K562 (cell line): ENCODE results near the gene ERAP2. TPM values are rescaled to one million over a fixed set of nuclear protein-coding genes. Genes with fewer than 3 reads are reported as not detected.

ENCODE experiments used
- ATAC-seq: fragments of 200-7000 bp; cut with Tn5 transposase; 3 replicates; pipeline ENCODE4 v1.9.1; 2020; ENCODE audit warnings: moderate library complexity
- BruUV-seq: library from RNA; stranded (reverse); fragments of 400-500 nt; replicated peaks from 2 replicates; lab custom pipeline; 2021; lab: Mats Ljungman, UMichigan
- CTCF ChIA-PET: fragments of 300-600 bp; formaldehyde crosslinking; extraction: SDS; loops from one replicate; lab custom pipeline; 2021; ENCODE audit warnings: low intra/inter-chr PET ratio; lab: Yijun Ruan, JAX
- POLR2A ChIA-PET: fragments of 300-600, 350-650 bp; sonication (Branson Sonifier 250); formaldehyde crosslinking; extraction: SDS; loops from one replicate; lab custom pipeline; 2021; ENCODE audit warnings: antibody characterized with exemption, inconsistent platforms; lab: Yijun Ruan, JAX
- DNase-seq, 4 experiments: peaks; one replicate each; pipeline versions ENCODE4 v3.0.0 to v3.0.0-alpha.2; 2011 to 2018; ENCODE audit warnings: low spot score in 3 of 4, mixed read lengths in 3 of 4; ENCODE audit errors: extremely low read depth in 1 of 4
- FAIRE-seq: peaks from 2 replicates; lab custom pipeline; 2011; peaks lifted over from hg19 to GRCh38; lab: Jason Lieb, UNC
- H2AFZ ChIP-seq: 2 replicates; pipeline ENCODE4 v1.6.0; 2011; ENCODE audit warnings: low read depth, low read length, control low read depth, inconsistent platforms
- H3K27ac ChIP-seq: fragments of 200-600 bp; 3 replicates; pipeline ENCODE4 v1.8.0; 2011; ENCODE audit warnings: low read depth, mild to moderate bottlenecking, control low read depth, inconsistent platforms, low read length, moderate library complexity, mixed read lengths; ENCODE audit errors: extremely low read depth
- H3K27me3 ChIP-seq, 2 experiments: fragments of 300-600 bp in 1 of 2; 2 replicates in 1 of 2; 3 replicates in 1 of 2; pipeline versions ENCODE4 v1.6.0 to v1.8.0; 2011; ENCODE audit warnings: inconsistent platforms in 2 of 2, low read length in 2 of 2, mild to moderate bottlenecking in 1 of 2, mixed read lengths in 1 of 2, moderate library complexity in 1 of 2; ENCODE audit not compliant: control insufficient read depth in 2 of 2, insufficient read depth in 2 of 2
- H3K36me3 ChIP-seq: fragments of 300-600 bp; 3 replicates; pipeline ENCODE4 v1.8.0; 2011; ENCODE audit warnings: mild to moderate bottlenecking, low read length, inconsistent platforms; ENCODE audit not compliant: control insufficient read depth, insufficient read depth
- H3K4me1 ChIP-seq, 2 experiments: fragments of 200-600 bp in 1 of 2; replicated peaks in 1 of 2; 2 replicates in 1 of 2; 3 replicates in 1 of 2; pipeline versions ENCODE4 v1.5.1 to v1.8.0; 2011; ENCODE audit warnings: inconsistent platforms in 2 of 2, low read length in 2 of 2, mild to moderate bottlenecking in 1 of 2, mixed read lengths in 1 of 2, moderate library complexity in 1 of 2; ENCODE audit not compliant: control insufficient read depth in 2 of 2, insufficient read depth in 2 of 2
- H3K4me2 ChIP-seq: 2 replicates; pipeline ENCODE4 v1.6.1; 2011; ENCODE audit warnings: low read length, control low read depth, inconsistent platforms, mixed read lengths; ENCODE audit not compliant: insufficient read depth
- H3K4me3 ChIP-seq: fragments of 200-600 bp; sonication (generic), shearing (Covaris generic); 2 replicates; pipeline ENCODE4 v1.5.1; 2016; ENCODE audit warnings: control low read depth, inconsistent platforms
- H3K79me2 ChIP-seq: fragments of 200-600 bp; 3 replicates; pipeline ENCODE4 v1.8.0; 2011; ENCODE audit warnings: low read length, inconsistent platforms; ENCODE audit not compliant: control insufficient read depth, insufficient read depth
- H3K9ac ChIP-seq, 2 experiments: 2 replicates each; pipeline versions ENCODE4 v1.6.0 to v1.6.1; 2011; ENCODE audit warnings: low read depth in 2 of 2, low read length in 2 of 2, control low read depth in 1 of 2, inconsistent platforms in 1 of 2, mild to moderate bottlenecking in 1 of 2, mixed read lengths in 1 of 2; ENCODE audit not compliant: insufficient read depth in 1 of 2
- H3K9me1 ChIP-seq: one replicate; pipeline ENCODE4 v1.6.0; 2011; ENCODE audit warnings: inconsistent platforms, mild to moderate bottlenecking, low read length, moderate library complexity; ENCODE audit not compliant: control insufficient read depth, insufficient read depth
- H3K9me3 ChIP-seq: replicated peaks from 2 replicates; pipeline ENCODE4 v1.5.1; 2011; ENCODE audit warnings: low read depth, low read length, inconsistent platforms; ENCODE audit not compliant: control insufficient read depth, insufficient read depth
- H4K20me1 ChIP-seq: replicated peaks from 2 replicates; pipeline ENCODE4 v1.6.1; 2011; ENCODE audit warnings: low read length, inconsistent platforms, mixed read lengths; ENCODE audit not compliant: control insufficient read depth, insufficient read depth
- ELF4 ChIP-seq: fragments of 450-650 bp; formaldehyde crosslinking; IDR thresholded peaks from 2 replicates; pipeline ENCODE4 v1.4.0; 2022; ENCODE audit warnings: missing genetic modification characterization
- ETV5 ChIP-seq: sonication (generic); formaldehyde crosslinking; IDR thresholded peaks from 2 replicates; pipeline ENCODE4 v1.4.0; 2020; ENCODE audit warnings: low read depth, mild to moderate bottlenecking, missing genetic modification reagents
- FOXK1 ChIP-seq: sonication (generic); formaldehyde crosslinking; IDR thresholded peaks from 2 replicates; pipeline ENCODE4 v1.8.0; 2022; ENCODE audit warnings: missing genetic modification reagents, mild to moderate bottlenecking, borderline replicate concordance
- KAT8 ChIP-seq: fragments of 450-650 bp; IDR thresholded peaks from 2 replicates; pipeline ENCODE4 v1.6.1; 2016; ENCODE audit warnings: low read depth, mild to moderate bottlenecking
- MCM5 ChIP-seq: fragments of 450-650 bp; IDR thresholded peaks from 2 replicates; pipeline ENCODE4 v1.6.1; 2016; ENCODE audit warnings: low read depth
- MYNN ChIP-seq, 2 experiments: sonication (generic); formaldehyde crosslinking in 1 of 2; IDR thresholded peaks; 2 replicates each; pipeline versions ENCODE4 v1.5.0 to v1.6.1; 2016 to 2020; ENCODE audit warnings: antibody characterized with exemption in 1 of 2, missing genetic modification reagents in 1 of 2
- NELFE ChIP-seq: IDR thresholded peaks from 2 replicates; pipeline ENCODE4 v1.6.1; 2011; ENCODE audit warnings: mild to moderate bottlenecking; ENCODE audit not compliant: insufficient read depth, insufficient read length
- NFE2 ChIP-seq: IDR thresholded peaks from 2 replicates; pipeline ENCODE4 v1.6.1; 2014; ENCODE audit warnings: antibody characterized with exemption, low read depth
- NFIX ChIP-seq: fragments of 250-450 bp; sonication (Bioruptor Pico); IDR thresholded peaks from 2 replicates; pipeline ENCODE4 v1.4.0; 2020; ENCODE audit warnings: low read depth, mild to moderate bottlenecking, moderate library complexity
- NRF1 ChIP-seq, 2 experiments: fragments of 450-650 bp; IDR thresholded peaks in 1 of 2; conservative IDR thresholded peaks in 1 of 2; 2 replicates each; pipeline ENCODE4 v1.6.1; 2014; ENCODE audit warnings: mild to moderate bottlenecking in 2 of 2
- POLR3G ChIP-seq: IDR thresholded peaks from 2 replicates; pipeline ENCODE4 v1.6.1; 2011; ENCODE audit not compliant: insufficient read length, insufficient replicate concordance; ENCODE audit errors: extremely low read depth
- SMARCC2 ChIP-seq: fragments of 450-650 bp; IDR thresholded peaks from 2 replicates; pipeline ENCODE4 v1.6.1; 2017; ENCODE audit warnings: antibody characterized with exemption, moderate library complexity, mild to moderate bottlenecking, low read depth
- TCFL5 ChIP-seq: fragments of 250-450 bp; sonication (Bioruptor Pico); conservative IDR thresholded peaks from 2 replicates; pipeline ENCODE4 v1.6.1; 2021; ENCODE audit warnings: mild to moderate bottlenecking, moderate library complexity, matching md5 sums
- TSC22D4 ChIP-seq: fragments of 450-650 bp; IDR thresholded peaks from 2 replicates; pipeline ENCODE4 v1.6.1; 2016; ENCODE audit warnings: missing genetic modification characterization, missing biosample characterization, control low read depth
- ZBTB11 ChIP-seq, 3 experiments: fragments of 200-800 bp in 1 of 3; fragments of 250-450 bp in 1 of 3; fragments of 450-650 bp in 1 of 3; sonication (Bioruptor Pico) in 1 of 3; sonication (Bioruptor generic) in 1 of 3; formaldehyde crosslinking in 1 of 3; IDR thresholded peaks; 2 replicates each; pipeline versions ENCODE4 v1.6.1 to v1.8.0; 2016 to 2022; ENCODE audit warnings: mild to moderate bottlenecking in 2 of 3, missing genetic modification characterization in 2 of 3, missing compliant biosample characterization in 1 of 3, moderate library complexity in 1 of 3
- ZC3H11A ChIP-seq: IDR thresholded peaks from 2 replicates; pipeline ENCODE4 v1.6.1; 2012; ENCODE audit warnings: low read depth, low read length, improper control_type of control experiment
- ZNF253 ChIP-seq: fragments of 250-450 bp; sonication (Bioruptor Pico); conservative IDR thresholded peaks from 2 replicates; pipeline ENCODE4 v1.6.1; 2021; ENCODE audit warnings: mild to moderate bottlenecking
- ZNF764 ChIP-seq: fragments of 250-450 bp; sonication (Bioruptor Pico); IDR thresholded peaks from 2 replicates; pipeline ENCODE4 v1.4.0; 2020; ENCODE audit warnings: low read depth, mild to moderate bottlenecking, moderate library complexity
- WGBS: fragments of 100-300 bp; shearing (Covaris generic); methylation state at CpG from one replicate; pipeline ENCODE4 v1.1.6; 2016; ENCODE audit warnings: low coverage, mixed read lengths; ENCODE audit not compliant: insufficient coverage; ENCODE audit errors: missing lambda C conversion rate; 5-methylcytosine and 5-hydroxymethylcytosine counted together
- in situ Hi-C: fragments of 300-500 bp; cut with MboI; formaldehyde crosslinking; loops from 4 replicates; pipeline ENCODE4 v1.15.0; 2018; ENCODE audit warnings: inconsistent platforms, mixed read lengths
- intact Hi-C: fragments of 100-400 bp; cut with micrococcal nuclease; formaldehyde crosslinking; loops from 2 replicates; pipeline ENCODE4 v1.14.2; 2022
- polyA plus RNA-seq, 8 experiments: library from polyadenylated mRNA; depleted of rRNA in 4 of 8; stranded (reverse) in 5 of 8; unstranded in 3 of 8; fragments of >200 nt; fragmentation: Nextera tagmentation in 2 of 8; fragmentation: Illumina TruSeq in 1 of 8; extraction: Ambion mirVana in 2 of 8; extraction: Trizol in 1 of 8; gene quantifications; 2 replicates each; pipeline versions ENCODE4 v1.2.1 to v1.2.3, GENCODE V29; 2011 to 2014; ENCODE audit warnings: inconsistent platforms in 1 of 8, missing spikeins in 1 of 8
- total RNA-seq, 7 experiments: library from RNA; depleted of rRNA in 6 of 7; stranded (reverse); fragments of >200 nt in 6 of 7; fragmentation: Illumina TruSeq in 2 of 7; extraction: Trizol in 2 of 7; gene quantifications; 2 replicates each; pipeline versions ENCODE4 v1.2.1 to v1.2.3, GENCODE V29; 2011 to 2021; ENCODE audit warnings: low replicate concordance in 1 of 7

The ERAP2 gene
- total and polyA plus RNA-seq, 9 of the 15 experiments (the other 6 are each of a cell fraction or from before 2014, with no cell fraction given): 0.93 to 4.0 (median 2.1) TPM

- Histone ChIP-seq H3K9me1 (no peaks in the 10 kb centered on the region), H3K4me1 (no peaks in the 10 kb centered on the region), H3K9me3 (no peaks in the 10 kb centered on the region), H2AFZ (no peak overlapping the region; the same call in 1 of the 2 replicates), H3K9ac (no peak overlapping the region), H3K4me2 (no peak overlapping the region), H3K4me3 (no peak overlapping the region), H3K36me3 (no peaks in the 10 kb centered on the region), H3K79me2 (no peaks in the 10 kb centered on the region), H3K27ac (no peak overlapping the region), H4K20me1 (no peaks in the 10 kb centered on the region), H3K27me3 (no peaks in the 10 kb centered on the region)
- WGBS: 25% methylated on average over 3 of the region's 3 CpGs
- no TSS peak for BruUV-seq
- no peak for DNase-seq
- ChIA-PET POLR2A (interaction anchor here (1.3 kb wide), 1 partner anchor 10 kb away, joined by 3 read pairs; no protein-coding TSS in a partner anchor), CTCF (no interaction called here)
- ATAC-seq: no peak
- FAIRE-seq: no peak
- TF ChIP-seq TSC22D4: no peak
- no peak for TF ChIP-seq POLR3G
- no peak for TF ChIP-seq ZC3H11A
- TF ChIP-seq NELFE: no peak
- no peak for TF ChIP-seq ZBTB11 (CRISPR knock-in tag; IDR thresholded peaks at IDR 0.05)
- TF ChIP-seq KAT8: no peak
- TF ChIP-seq ELF4 (CRISPR knock-in tag): no peak
- no peak for TF ChIP-seq MCM5
- TF ChIP-seq MYNN (IDR thresholded peaks at IDR 0.05): no peak
- TF ChIP-seq MYNN (CRISPR knock-in tag; IDR thresholded peaks at IDR 0.05): no peak
- no peak for TF ChIP-seq NFIX
- no peak for TF ChIP-seq NRF1 (conservative IDR thresholded peaks at IDR 0.05 in 1 of 2, IDR thresholded peaks at IDR 0.05 in 1 of 2)
- TF ChIP-seq SMARCC2: no peak
- no peak for TF ChIP-seq ZNF253
- TF ChIP-seq FOXK1 (CRISPR knock-in tag): no peak
- no peak for TF ChIP-seq ETV5
- no peak for TF ChIP-seq NFE2
- no peak for TF ChIP-seq ZNF764 (CRISPR knock-in tag)
- TF ChIP-seq TCFL5 (CRISPR knock-in tag): no peak
- in situ Hi-C loops (no loop called here), intact Hi-C loops (loop anchor here (5.0 kb wide), 2 partner anchors 112 to 252 kb away; no protein-coding TSS in a partner anchor)
Measured at GRCh38 chr5:96863949-96864584, 12.2 kb upstream of the ERAP2 start.
